Gastrocnemius medialis (tissue), 4 donors: ENCODE measurements around the gene GMPR2.

ENCODE experiments used
- CTCF ChIP-seq, 5 experiments: fragments of 450-650 bp in 3 of 5; fragments of 200-600 bp in 2 of 5; sonication (generic) in 2 of 5; IDR thresholded peaks in 4 of 5; conservative IDR thresholded peaks in 1 of 5; 1 replicate in 4 of 5; 2 replicates in 1 of 5; pipeline ENCODE4 v1.5.1; 2016 to 2019; ENCODE audit warnings: antibody characterized with exemption in 5 of 5, mild to moderate bottlenecking in 3 of 5, moderate library complexity in 3 of 5
- POLR2A ChIP-seq, 2 donors: fragments of 450-650 bp; IDR thresholded peaks; one replicate each; pipeline ENCODE4 v1.6.1; 2017; ENCODE audit warnings: antibody characterized with exemption in 2 of 2, mild to moderate bottlenecking in 2 of 2, moderate library complexity in 2 of 2

GRCh38 chr14:24261969-24262327 is 29.2 kb downstream of the GMPR2 start:
- TF ChIP-seq POLR2A (IDR thresholded peaks at IDR 0.05), result no peak
- no peak for TF ChIP-seq CTCF (IDR thresholded peaks at IDR 0.05 in 4 of 5, conservative IDR thresholded peaks at IDR 0.05 in 1 of 5)
